ENCODE measurements around the gene S100A16.
"Not testable (repeated sequence)": the region's sequence is repeated elsewhere in the genome, so short reads cannot be mapped to it uniquely, and the experiment has no call there.

- not testable (repeated sequence) for TF ChIP-seq CTCF (conservative IDR thresholded peaks at IDR 0.05 in 1 of 2, IDR thresholded peaks at IDR 0.05 in 1 of 2; ENCODE audit: low read depth in 1 of 2, low read length in 2 of 2); EZH2 (IDR thresholded peaks at IDR 0.05; ENCODE audit: low read length, missing control alignments)
Observed at GRCh38 chr1:153575081-153575491, 37.9 kb downstream of the S100A16 start.
